ENCODE results near the gene C12orf56.

The C12orf56 gene

GRCh38 chr12:64273527-64274403, 116.8 kb downstream of the C12orf56 start:
- Histone ChIP-seq H3K4me2 (ENCODE audit: insufficient read depth, low read length, poor library complexity, severe bottlenecking) (no peak overlapping the region), H3K79me1 (ENCODE audit: low read depth, low read length) (no peaks in the 10 kb centered on the region), H3K18ac (ENCODE audit: low read length) (peak overlapping the region; percentile 25), H4K91ac (ENCODE audit: low read depth, low read length, poor library complexity) (no peak overlapping the region), H2BK12ac (ENCODE audit: low read length) (no peak overlapping the region), H2BK120ac (ENCODE audit: low read depth, low read length) (no peak overlapping the region), H3K27me3 (ENCODE audit: control insufficient read depth in 3 of 3, insufficient read depth in 3 of 3, low read depth in 1 of 3, low read length in 3 of 3) (no peaks in the 10 kb centered on the region), H2BK5ac (ENCODE audit: low read length) (no peak overlapping the region), H3K9me3 (replicated peaks in 1 of 2; ENCODE audit: control insufficient read depth in 2 of 2, insufficient read depth in 1 of 2, low read depth in 1 of 2, low read length in 2 of 2) (no peaks in the 10 kb centered on the region), H4K8ac (ENCODE audit: low read depth, low read length) (no peak overlapping the region), H2AK5ac (ENCODE audit: low read depth, low read length) (no peak overlapping the region), H3K4ac (ENCODE audit: low read length) (no peak overlapping the region), H2AFZ (ENCODE audit: low read length) (peak overlapping the region; percentile 79), H3K23ac (ENCODE audit: low read depth, low read length, poor library complexity) (no peak overlapping the region), H3K36me3 (replicated peaks in 1 of 2; ENCODE audit: control insufficient read depth in 2 of 2, insufficient read depth in 2 of 2, low read length in 2 of 2) (no peaks in the 10 kb centered on the region), H3K27ac (replicated peaks; ENCODE audit: low read length) (no peak overlapping the region), H3K4me3 (ENCODE audit: low read length in 2 of 2) (no peak overlapping the region), H2BK15ac (ENCODE audit: low read length) (no peak overlapping the region), H3K14ac (ENCODE audit: low read length) (no peak overlapping the region), H3K4me1 (ENCODE audit: control insufficient read depth in 2 of 2, insufficient read depth in 1 of 2, low read depth in 1 of 2, low read length in 2 of 2) (peaks cover 0 to 2% of the 10 kb centered on the region in 2 donors), H3K9ac (ENCODE audit: low read depth, low read length, poor library complexity) (no peak overlapping the region)
- no peak for DNase-seq (ENCODE audit: low spot score)
- no CpG with 5 or more reads among the region's 11 CpGs for WGBS, 2 donors (ENCODE audit: extremely low coverage in 2 of 2, insufficient read length in 2 of 2, insufficient replicate concordance in 1 of 2)

DNA sequence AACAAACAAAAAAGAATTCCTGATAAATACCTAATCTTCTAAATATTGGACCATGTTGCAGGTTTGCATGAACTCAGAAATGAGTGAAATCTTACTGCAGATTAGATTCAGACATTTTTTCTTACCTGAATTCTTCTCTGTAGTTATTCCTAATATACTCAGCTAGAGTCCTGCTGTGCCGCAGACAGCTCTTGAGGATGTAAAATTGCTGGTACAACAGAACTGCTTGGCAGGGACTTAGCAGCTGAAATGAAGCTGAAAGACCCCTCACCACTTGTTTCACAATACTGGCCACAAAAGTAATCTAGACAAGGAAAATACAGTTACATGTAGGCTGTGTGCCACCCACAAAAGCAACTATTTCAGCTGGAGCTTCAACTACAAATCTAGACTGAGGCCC, 120.1 kb downstream of the C12orf56 start:
- Histone ChIP-seq H2AK5ac (ENCODE audit: low read depth, low read length) (no peak overlapping the region), H3K27me3 (ENCODE audit: control insufficient read depth in 3 of 3, insufficient read depth in 3 of 3, low read depth in 1 of 3, low read length in 3 of 3) (no peaks in the 10 kb centered on the region), H3K27ac (replicated peaks; ENCODE audit: low read length) (no peak overlapping the region), H3K18ac (ENCODE audit: low read length) (no peak overlapping the region), H3K9ac (ENCODE audit: low read depth, low read length, poor library complexity) (no peak overlapping the region), H2AFZ (ENCODE audit: low read length) (no peak overlapping the region), H2BK5ac (ENCODE audit: low read length) (no peak overlapping the region), H4K91ac (ENCODE audit: low read depth, low read length, poor library complexity) (no peak overlapping the region), H2BK12ac (ENCODE audit: low read length) (no peak overlapping the region), H3K4me3 (ENCODE audit: low read length in 2 of 2) (no peak overlapping the region), H3K36me3 (replicated peaks in 1 of 2; ENCODE audit: control insufficient read depth in 2 of 2, insufficient read depth in 2 of 2, low read length in 2 of 2) (no peaks in the 10 kb centered on the region), H3K23ac (ENCODE audit: low read depth, low read length, poor library complexity) (no peak overlapping the region), H2BK120ac (ENCODE audit: low read depth, low read length) (no peak overlapping the region), H3K4me1 (ENCODE audit: control insufficient read depth in 2 of 2, insufficient read depth in 1 of 2, low read depth in 1 of 2, low read length in 2 of 2) (peaks cover 0 to 2% of the 10 kb centered on the region in 2 donors), H3K79me1 (ENCODE audit: low read depth, low read length) (no peaks in the 10 kb centered on the region), H4K8ac (ENCODE audit: low read depth, low read length) (no peak overlapping the region), H3K9me3 (replicated peaks in 1 of 2; ENCODE audit: control insufficient read depth in 2 of 2, insufficient read depth in 1 of 2, low read depth in 1 of 2, low read length in 2 of 2) (no peaks in the 10 kb centered on the region), H3K4me2 (ENCODE audit: insufficient read depth, low read length, poor library complexity, severe bottlenecking) (no peak overlapping the region), H3K14ac (ENCODE audit: low read length) (no peak overlapping the region), H3K4ac (ENCODE audit: low read length) (no peak overlapping the region), H2BK15ac (ENCODE audit: low read length) (no peak overlapping the region)
- no peak for DNase-seq (ENCODE audit: low spot score)
- no CpG with 5 or more reads among the region's 1 CpG for WGBS, 2 donors (ENCODE audit: extremely low coverage in 2 of 2, insufficient read length in 2 of 2, insufficient replicate concordance in 1 of 2)

DNA sequence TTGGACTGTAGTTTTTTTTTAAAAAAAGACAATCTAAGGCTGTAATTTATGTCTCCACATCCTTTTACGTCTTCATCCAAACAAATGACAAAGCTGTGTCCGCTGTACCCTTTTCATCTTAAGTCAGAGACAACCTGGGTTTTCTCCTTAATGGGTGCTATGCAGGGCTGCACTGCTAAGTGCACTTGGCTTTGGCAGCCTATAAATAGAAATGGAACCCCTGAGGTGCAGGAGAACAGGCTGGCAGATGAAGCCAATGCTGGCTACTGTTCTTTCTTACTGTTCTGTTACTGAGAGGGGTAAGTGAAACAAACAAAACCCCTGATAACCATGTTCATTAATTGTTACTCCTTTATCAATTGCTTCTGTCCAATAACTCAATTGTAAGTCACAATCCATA, 121.4 kb downstream of the C12orf56 start:
- Histone ChIP-seq H4K8ac (ENCODE audit: low read depth, low read length) (no peak overlapping the region), H3K18ac (ENCODE audit: low read length) (no peak overlapping the region), H2BK5ac (ENCODE audit: low read length) (no peak overlapping the region), H3K14ac (ENCODE audit: low read length) (no peak overlapping the region), H4K91ac (ENCODE audit: low read depth, low read length, poor library complexity) (no peak overlapping the region), H3K79me1 (ENCODE audit: low read depth, low read length) (no peaks in the 10 kb centered on the region), H3K4me1 (ENCODE audit: control insufficient read depth in 2 of 2, insufficient read depth in 1 of 2, low read depth in 1 of 2, low read length in 2 of 2) (peaks cover 0 to 2% of the 10 kb centered on the region in 2 donors), H2AFZ (ENCODE audit: low read length) (no peak overlapping the region), H3K27me3 (ENCODE audit: control insufficient read depth in 3 of 3, insufficient read depth in 3 of 3, low read depth in 1 of 3, low read length in 3 of 3) (no peaks in the 10 kb centered on the region), H3K27ac (replicated peaks; ENCODE audit: low read length) (no peak overlapping the region), H3K36me3 (replicated peaks in 1 of 2; ENCODE audit: control insufficient read depth in 2 of 2, insufficient read depth in 2 of 2, low read length in 2 of 2) (no peaks in the 10 kb centered on the region), H2BK120ac (ENCODE audit: low read depth, low read length) (no peak overlapping the region), H3K9ac (ENCODE audit: low read depth, low read length, poor library complexity) (no peak overlapping the region), H2AK5ac (ENCODE audit: low read depth, low read length) (no peak overlapping the region), H2BK15ac (ENCODE audit: low read length) (no peak overlapping the region), H3K4me3 (ENCODE audit: low read length in 2 of 2) (no peak overlapping the region), H3K9me3 (replicated peaks in 1 of 2; ENCODE audit: control insufficient read depth in 2 of 2, insufficient read depth in 1 of 2, low read depth in 1 of 2, low read length in 2 of 2) (no peaks in the 10 kb centered on the region), H2BK12ac (ENCODE audit: low read length) (no peak overlapping the region), H3K4me2 (ENCODE audit: insufficient read depth, low read length, poor library complexity, severe bottlenecking) (no peak overlapping the region), H3K4ac (ENCODE audit: low read length) (no peak overlapping the region), H3K23ac (ENCODE audit: low read depth, low read length, poor library complexity) (no peak overlapping the region)
- no CpG with 5 or more reads among the region's 2 CpGs for WGBS, 2 donors (ENCODE audit: extremely low coverage in 2 of 2, insufficient read length in 2 of 2, insufficient replicate concordance in 1 of 2)
- DNase-seq (ENCODE audit: low spot score): no peak

- H3K4me2 ChIP-seq (ENCODE audit: insufficient read depth, low read length, poor library complexity, severe bottlenecking): no peak overlapping the region
- no CpG with 5 or more reads among the region's 2 CpGs for WGBS, 2 donors (ENCODE audit: extremely low coverage in 2 of 2, insufficient read length in 2 of 2, insufficient replicate concordance in 1 of 2)
- H3K27me3 ChIP-seq (ENCODE audit: control insufficient read depth in 3 of 3, insufficient read depth in 3 of 3, low read depth in 1 of 3, low read length in 3 of 3): no peaks in the 10 kb centered on the region
- H2AK5ac ChIP-seq (ENCODE audit: low read depth, low read length): no peak overlapping the region
- H4K91ac ChIP-seq (ENCODE audit: low read depth, low read length, poor library complexity): no peak overlapping the region
- H2AFZ ChIP-seq (ENCODE audit: low read length): no peak overlapping the region
- no peak overlapping the region for H3K14ac ChIP-seq (ENCODE audit: low read length)
- no peak overlapping the region for H4K8ac ChIP-seq (ENCODE audit: low read depth, low read length)
- no peak overlapping the region for H2BK5ac ChIP-seq (ENCODE audit: low read length)
- no peak overlapping the region for H3K4me3 ChIP-seq (ENCODE audit: low read length in 2 of 2)
- H3K4me1 ChIP-seq (ENCODE audit: control insufficient read depth in 2 of 2, insufficient read depth in 1 of 2, low read depth in 1 of 2, low read length in 2 of 2): no peaks in the 10 kb centered on the region
- H3K27ac ChIP-seq (replicated peaks; ENCODE audit: low read length): no peak overlapping the region
- H3K36me3 ChIP-seq (replicated peaks in 1 of 2; ENCODE audit: control insufficient read depth in 2 of 2, insufficient read depth in 2 of 2, low read length in 2 of 2): no peaks in the 10 kb centered on the region
- H2BK120ac ChIP-seq (ENCODE audit: low read depth, low read length): no peak overlapping the region
- H2BK12ac ChIP-seq (ENCODE audit: low read length): no peak overlapping the region
- no peak overlapping the region for H3K23ac ChIP-seq (ENCODE audit: low read depth, low read length, poor library complexity)
- no peaks in the 10 kb centered on the region for H3K9me3 ChIP-seq (replicated peaks in 1 of 2; ENCODE audit: control insufficient read depth in 2 of 2, insufficient read depth in 1 of 2, low read depth in 1 of 2, low read length in 2 of 2)
- H3K79me1 ChIP-seq (ENCODE audit: low read depth, low read length): no peaks in the 10 kb centered on the region
- no peak for DNase-seq (ENCODE audit: low spot score)
- no peak overlapping the region for H3K18ac ChIP-seq (ENCODE audit: low read length)
- no peak overlapping the region for H2BK15ac ChIP-seq (ENCODE audit: low read length)
- H3K4ac ChIP-seq (ENCODE audit: low read length): no peak overlapping the region
- no peak overlapping the region for H3K9ac ChIP-seq (ENCODE audit: low read depth, low read length, poor library complexity)
Observed at GRCh38 chr12:64268409-64268808, 122.1 kb downstream of the C12orf56 start.
